Measurements from ENCODE around the gene PHACTR3.

DNA sequence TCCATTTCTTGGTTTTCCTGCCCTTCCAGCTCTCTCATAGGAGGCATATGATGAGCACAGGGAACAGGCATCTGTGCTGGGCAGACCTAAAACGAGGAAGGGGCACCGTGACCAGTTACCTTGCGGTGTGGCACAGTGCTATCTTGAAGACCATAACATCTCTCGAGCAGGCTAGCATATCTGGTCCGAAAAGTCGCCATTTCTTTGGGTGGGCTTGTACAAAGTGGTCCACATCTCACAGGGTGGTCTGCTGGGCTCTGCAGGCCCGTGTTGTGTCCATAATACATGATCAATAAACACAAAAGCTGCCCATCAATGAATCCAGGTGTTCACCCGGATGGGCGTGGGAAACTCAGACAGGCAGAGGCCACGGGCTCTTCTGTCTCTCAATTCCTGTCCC lies 115.7 kb downstream of the PHACTR3 start:
- TF ChIP-seq CTCF (IDR thresholded peaks at IDR 0.05) (no peak), SIN3A (IDR thresholded peaks at IDR 0.05; ENCODE audit: borderline replicate concordance, insufficient read depth, low read depth, low read length) (no peak), POLR2AphosphoS5 (IDR thresholded peaks at IDR 0.05; ENCODE audit: low read depth, low read length) (no peak)
- TF ChIP-seq, protein P1, sequence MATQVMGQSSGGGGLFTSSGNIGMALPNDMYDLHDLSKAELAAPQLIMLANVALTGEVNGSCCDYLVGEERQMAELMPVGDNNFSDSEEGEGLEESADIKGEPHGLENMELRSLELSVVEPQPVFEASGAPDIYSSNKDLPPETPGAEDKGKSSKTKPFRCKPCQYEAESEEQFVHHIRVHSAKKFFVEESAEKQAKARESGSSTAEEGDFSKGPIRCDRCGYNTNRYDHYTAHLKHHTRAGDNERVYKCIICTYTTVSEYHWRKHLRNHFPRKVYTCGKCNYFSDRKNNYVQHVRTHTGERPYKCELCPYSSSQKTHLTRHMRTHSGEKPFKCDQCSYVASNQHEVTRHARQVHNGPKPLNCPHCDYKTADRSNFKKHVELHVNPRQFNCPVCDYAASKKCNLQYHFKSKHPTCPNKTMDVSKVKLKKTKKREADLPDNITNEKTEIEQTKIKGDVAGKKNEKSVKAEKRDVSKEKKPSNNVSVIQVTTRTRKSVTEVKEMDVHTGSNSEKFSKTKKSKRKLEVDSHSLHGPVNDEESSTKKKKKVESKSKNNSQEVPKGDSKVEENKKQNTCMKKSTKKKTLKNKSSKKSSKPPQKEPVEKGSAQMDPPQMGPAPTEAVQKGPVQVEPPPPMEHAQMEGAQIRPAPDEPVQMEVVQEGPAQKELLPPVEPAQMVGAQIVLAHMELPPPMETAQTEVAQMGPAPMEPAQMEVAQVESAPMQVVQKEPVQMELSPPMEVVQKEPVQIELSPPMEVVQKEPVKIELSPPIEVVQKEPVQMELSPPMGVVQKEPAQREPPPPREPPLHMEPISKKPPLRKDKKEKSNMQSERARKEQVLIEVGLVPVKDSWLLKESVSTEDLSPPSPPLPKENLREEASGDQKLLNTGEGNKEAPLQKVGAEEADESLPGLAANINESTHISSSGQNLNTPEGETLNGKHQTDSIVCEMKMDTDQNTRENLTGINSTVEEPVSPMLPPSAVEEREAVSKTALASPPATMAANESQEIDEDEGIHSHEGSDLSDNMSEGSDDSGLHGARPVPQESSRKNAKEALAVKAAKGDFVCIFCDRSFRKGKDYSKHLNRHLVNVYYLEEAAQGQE (IDR thresholded peaks at IDR 0.05; ENCODE audit: insufficient read depth in 1 of 2, low read depth in 2 of 2, low read length in 1 of 2): no peak
